GM12864 (cell line): ENCODE measurements around the gene OMD.

Experiments used
- DNase-seq: peaks from one replicate; pipeline ENCODE4 v3.0.0-alpha.2; 2011; ENCODE audit warnings: low read depth
- H3K4me3 ChIP-seq: 2 replicates; pipeline ENCODE4 v1.5.1; 2011; ENCODE audit warnings: mild to moderate bottlenecking, low read depth, low read length, control low read depth
- CTCF ChIP-seq: IDR thresholded peaks from 2 replicates; pipeline ENCODE4 v1.5.1; 2011; ENCODE audit warnings: low read depth, mild to moderate bottlenecking, moderate library complexity, low read length, control low read depth, inconsistent platforms; ENCODE audit errors: missing control alignments

OMD gene

DNA sequence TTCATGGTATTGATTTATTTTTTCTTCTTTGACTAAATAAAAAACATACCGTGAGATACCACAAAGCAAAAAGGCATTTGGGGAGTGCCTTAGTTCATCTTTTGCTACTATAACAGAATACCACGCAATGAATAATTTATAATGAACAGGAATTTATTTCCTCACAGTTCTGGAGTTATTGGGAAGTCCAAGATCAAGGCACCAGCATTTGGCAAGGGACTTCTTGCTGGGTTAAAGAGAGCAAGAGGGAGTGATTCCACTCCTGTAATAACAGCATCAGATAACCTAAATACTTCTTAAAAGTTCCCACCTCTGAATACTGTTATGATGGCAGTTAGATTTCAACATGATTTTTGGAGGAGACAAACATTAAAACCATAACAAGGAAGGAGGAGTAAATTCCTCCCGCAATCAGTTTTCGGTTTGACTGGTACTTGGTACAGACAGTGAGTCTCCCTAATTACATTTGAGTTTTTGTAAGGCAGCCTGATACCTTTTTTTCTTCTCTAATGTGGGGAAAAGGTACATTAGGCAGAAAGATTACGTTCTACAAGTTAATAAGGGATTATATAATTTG, 8.8 kb upstream of the OMD start:
- TF ChIP-seq CTCF, result no peak

GRCh38 chr9:92432350-92432749, 8.1 kb upstream of the OMD start:
- no peak for TF ChIP-seq CTCF
- DNase-seq, result no peak
- H3K4me3 ChIP-seq, result no peak overlapping the region

More for the DNA sequence above, 8.8 kb upstream of the OMD start:
- DNase-seq, result no peak
- no peak overlapping the region for H3K4me3 ChIP-seq

- no peak for TF ChIP-seq CTCF
- no peak for DNase-seq
- H3K4me3 ChIP-seq, result no peak overlapping the region
These were observed 5.6 kb upstream of the OMD start for GRCh38 chr9:92429836-92430235.

DNA sequence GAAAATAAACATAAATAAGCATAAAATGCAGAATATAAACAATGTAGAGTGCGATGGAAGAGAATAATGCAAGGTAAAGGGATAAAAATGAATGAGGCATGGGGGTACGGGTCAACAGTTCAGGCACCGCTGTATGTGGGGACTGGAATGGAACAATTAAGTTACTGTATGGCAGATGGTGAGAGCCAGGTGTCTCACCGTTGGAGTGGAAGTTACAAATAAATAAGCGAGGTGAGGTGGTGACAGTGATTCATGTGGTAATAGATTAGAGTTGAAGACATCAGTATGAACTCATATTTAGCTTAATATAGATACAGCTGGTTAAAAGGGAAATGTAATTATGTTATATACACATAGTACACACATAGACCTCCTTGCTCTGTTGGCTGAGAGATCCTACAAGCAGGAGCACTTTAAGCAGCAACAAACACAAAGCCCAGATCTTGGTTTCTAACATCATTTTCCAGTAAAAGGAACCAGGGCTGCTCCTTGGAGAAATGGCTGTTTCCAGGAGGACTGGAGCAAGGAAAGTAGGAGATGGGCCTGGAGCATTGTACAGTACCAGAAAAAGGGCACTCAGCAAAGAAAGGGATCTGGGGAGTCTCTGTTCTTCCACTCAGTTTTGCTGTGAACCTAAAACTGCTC, 2.4 kb upstream of the OMD start:
- no peak overlapping the region for H3K4me3 ChIP-seq
- no peak for DNase-seq
- no peak for TF ChIP-seq CTCF

DNA sequence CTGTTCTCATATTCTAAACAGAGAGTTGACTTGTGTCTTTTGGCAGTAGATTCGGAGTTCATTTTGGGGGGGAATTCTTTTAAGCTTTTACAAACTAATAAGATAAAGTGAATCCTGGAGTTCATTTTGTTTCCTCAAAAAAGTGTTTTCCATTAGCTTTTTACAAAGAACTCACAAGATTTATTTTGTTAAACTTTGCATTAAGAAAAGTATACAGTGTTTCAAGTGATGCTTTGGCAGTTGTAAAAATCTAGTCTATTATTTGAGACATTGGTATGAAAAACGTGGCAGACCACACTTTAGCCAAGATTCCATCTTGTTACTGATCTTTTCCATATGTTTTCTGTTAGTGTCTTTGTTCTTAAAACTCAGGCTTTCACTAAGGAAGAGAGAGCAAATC, 1.2 kb upstream of the OMD start:
- no peak for DNase-seq
- no peak for TF ChIP-seq CTCF
- H3K4me3 ChIP-seq, result no peak overlapping the region

DNA sequence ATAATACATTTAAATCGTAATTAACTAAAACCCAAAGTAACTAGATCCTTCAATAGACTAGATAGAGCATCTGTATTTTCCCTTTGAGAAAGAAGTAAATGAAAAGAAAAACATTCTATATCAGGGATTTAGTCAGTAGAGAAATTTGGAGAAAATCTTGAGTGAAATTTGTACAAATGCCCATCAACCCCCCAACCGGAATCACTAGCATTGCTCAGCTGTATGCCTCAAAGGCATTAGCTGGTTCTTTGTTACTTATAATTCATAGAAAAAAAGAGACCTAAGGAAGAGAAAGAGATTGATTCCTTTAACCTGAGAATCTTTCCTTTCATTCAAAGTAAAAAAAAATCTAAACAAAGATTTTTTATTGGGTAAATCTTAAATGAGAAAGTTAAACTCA, 659 bp downstream of the OMD start:
- TF ChIP-seq CTCF, result no peak
- H3K4me3 ChIP-seq, result no peak overlapping the region
- no peak for DNase-seq
